IPS-20b (cell line): ENCODE measurements around the gene ZC3H7B.
"Not testable (repeated sequence)": the region's sequence is repeated elsewhere in the genome, so short reads cannot be mapped to it uniquely, and the experiment has no call there.

ENCODE experiments used
- H3K27ac ChIP-seq: one replicate; pipeline ENCODE4 v1.5.1; 2013; ENCODE audit warnings: low read length
- H3K27me3 ChIP-seq: 2 replicates; pipeline ENCODE4 v1.6.1; 2013; ENCODE audit warnings: mild to moderate bottlenecking, low read length, inconsistent platforms; ENCODE audit not compliant: insufficient read depth
- H3K36me3 ChIP-seq: 2 replicates; pipeline ENCODE4 v1.6.1; 2013; ENCODE audit warnings: low read depth, mild to moderate bottlenecking, inconsistent platforms, low read length, moderate library complexity; ENCODE audit not compliant: insufficient read depth
- H3K4me1 ChIP-seq: 2 replicates; pipeline ENCODE4 v1.6.1; 2013; ENCODE audit warnings: mild to moderate bottlenecking, control low read depth, inconsistent platforms, low read length, moderate library complexity; ENCODE audit not compliant: insufficient read depth
- H3K4me3 ChIP-seq: 2 replicates; pipeline ENCODE4 v1.5.1; 2013; ENCODE audit warnings: mild to moderate bottlenecking, low read length, inconsistent platforms
- H3K9ac ChIP-seq: 2 replicates; pipeline ENCODE4 v1.6.1; 2013; ENCODE audit warnings: low read depth, mild to moderate bottlenecking, inconsistent platforms, low read length, moderate library complexity
- H3K9me3 ChIP-seq: 2 replicates; pipeline ENCODE4 v1.6.1; 2013; ENCODE audit warnings: mild to moderate bottlenecking, low read depth, low read length, inconsistent platforms; ENCODE audit not compliant: insufficient read depth

Gene ZC3H7B

DNA sequence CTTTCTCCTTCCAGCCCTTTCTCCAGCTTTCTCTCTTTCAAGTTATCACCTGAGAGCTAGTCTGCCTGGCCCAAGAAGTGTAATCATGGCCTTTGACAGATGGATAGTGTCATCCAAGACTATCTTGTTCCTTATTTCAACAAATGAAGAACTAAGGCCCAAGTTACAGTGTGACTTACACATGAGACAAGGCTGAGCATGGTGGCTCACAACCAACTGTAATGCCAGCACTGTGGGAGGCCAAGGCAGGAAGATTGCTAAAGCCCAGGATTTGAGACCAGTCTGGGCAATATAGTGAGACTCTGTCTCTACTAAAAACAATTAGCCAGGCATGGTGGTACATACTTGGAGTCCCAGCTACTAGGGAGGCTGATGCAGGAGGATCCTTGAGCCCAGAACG, 11.7 kb upstream of the ZC3H7B start:
- peaks cover 4% of the 10 kb centered on the region for H3K36me3 ChIP-seq
- peaks cover 25% of the 10 kb centered on the region for H3K4me1 ChIP-seq
- no peaks in the 10 kb centered on the region for H3K27me3 ChIP-seq
- no peak overlapping the region for H3K27ac ChIP-seq
- no peak overlapping the region for H3K4me3 ChIP-seq
- H3K9me3 ChIP-seq = no peaks in the 10 kb centered on the region
- no peak overlapping the region; the same call in 1 of the 2 replicates for H3K9ac ChIP-seq

DNA sequence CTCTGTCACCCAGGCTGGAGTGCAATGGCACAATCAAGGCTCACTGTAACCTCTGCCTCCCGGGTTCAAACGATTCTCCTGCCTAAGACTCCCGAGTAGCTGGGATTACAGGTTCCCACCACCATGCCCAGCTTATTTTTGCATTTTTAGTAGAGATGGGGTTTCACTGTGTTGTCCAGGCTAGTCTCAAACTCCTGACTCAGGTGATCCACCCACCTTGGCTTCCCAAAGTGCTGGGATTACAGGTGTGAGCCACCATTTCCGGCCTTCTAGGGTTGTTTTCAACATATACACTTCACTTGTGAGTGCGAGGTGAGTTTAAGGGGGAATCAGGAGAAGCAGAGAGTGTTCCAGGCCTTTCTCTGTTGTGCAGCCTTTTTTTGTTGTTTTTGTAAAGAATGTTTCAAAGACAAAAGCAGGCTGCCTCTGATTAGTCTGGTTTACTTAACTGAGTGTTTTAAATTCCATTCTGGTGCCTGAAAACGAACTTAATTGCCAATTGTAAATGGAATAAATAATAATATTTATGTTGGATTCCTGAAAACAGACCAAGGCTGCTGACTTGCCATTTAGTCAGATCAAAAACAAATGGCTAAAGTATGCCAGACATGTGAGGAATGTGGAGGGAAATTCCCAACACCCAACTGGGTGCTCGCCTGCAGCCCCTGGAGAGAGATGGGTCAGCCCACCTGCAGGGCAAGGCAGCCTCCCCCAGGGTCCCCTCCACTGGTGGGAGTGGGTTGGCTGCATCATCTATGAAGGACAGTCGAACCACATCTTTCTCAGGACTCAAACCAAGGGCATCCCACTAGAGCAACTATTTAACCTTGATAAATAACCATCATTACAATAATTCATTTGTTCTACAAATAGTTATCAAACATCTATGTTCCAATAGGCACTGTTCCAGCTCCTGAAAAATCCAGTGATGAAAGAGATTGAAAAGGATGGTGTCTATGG, 10.8 kb upstream of the ZC3H7B start:
- Histone ChIP-seq H3K9me3 (no peaks in the 10 kb centered on the region), H3K36me3 (no peaks in the 10 kb centered on the region), H3K4me3 (no peak overlapping the region), H3K4me1 (peaks cover 23% of the 10 kb centered on the region), H3K27ac (peak overlapping the region; percentile 82), H3K27me3 (no peaks in the 10 kb centered on the region), H3K9ac (peak overlapping the region; percentile 65; the same call in 1 of the 2 replicates)

DNA sequence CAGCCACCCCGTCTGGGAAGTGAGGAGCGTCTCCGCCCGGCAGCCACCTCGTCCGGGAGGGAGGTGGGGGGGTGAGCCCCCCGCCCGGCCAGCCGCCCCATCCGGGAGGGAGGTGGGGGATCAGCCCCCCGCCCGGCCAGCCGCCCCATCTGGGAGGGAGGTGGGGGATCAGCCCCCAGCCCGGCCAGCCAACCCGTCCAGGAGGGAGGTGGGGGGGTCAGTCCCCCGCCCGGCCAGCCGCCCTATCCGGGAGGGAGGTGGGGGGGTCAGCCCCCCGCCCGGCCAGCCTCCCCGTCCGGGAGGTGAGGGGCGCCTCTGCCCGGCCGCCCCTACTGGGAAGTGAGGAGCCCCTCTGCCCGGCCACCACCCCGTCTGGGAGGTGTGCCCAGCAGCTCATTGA, 6.5 kb upstream of the ZC3H7B start:
- H3K27me3 ChIP-seq, H3K9ac ChIP-seq, H3K9me3 ChIP-seq, H3K27ac ChIP-seq, H3K4me3 ChIP-seq, H3K36me3 ChIP-seq, H3K4me1 ChIP-seq: not testable (repeated sequence)

DNA sequence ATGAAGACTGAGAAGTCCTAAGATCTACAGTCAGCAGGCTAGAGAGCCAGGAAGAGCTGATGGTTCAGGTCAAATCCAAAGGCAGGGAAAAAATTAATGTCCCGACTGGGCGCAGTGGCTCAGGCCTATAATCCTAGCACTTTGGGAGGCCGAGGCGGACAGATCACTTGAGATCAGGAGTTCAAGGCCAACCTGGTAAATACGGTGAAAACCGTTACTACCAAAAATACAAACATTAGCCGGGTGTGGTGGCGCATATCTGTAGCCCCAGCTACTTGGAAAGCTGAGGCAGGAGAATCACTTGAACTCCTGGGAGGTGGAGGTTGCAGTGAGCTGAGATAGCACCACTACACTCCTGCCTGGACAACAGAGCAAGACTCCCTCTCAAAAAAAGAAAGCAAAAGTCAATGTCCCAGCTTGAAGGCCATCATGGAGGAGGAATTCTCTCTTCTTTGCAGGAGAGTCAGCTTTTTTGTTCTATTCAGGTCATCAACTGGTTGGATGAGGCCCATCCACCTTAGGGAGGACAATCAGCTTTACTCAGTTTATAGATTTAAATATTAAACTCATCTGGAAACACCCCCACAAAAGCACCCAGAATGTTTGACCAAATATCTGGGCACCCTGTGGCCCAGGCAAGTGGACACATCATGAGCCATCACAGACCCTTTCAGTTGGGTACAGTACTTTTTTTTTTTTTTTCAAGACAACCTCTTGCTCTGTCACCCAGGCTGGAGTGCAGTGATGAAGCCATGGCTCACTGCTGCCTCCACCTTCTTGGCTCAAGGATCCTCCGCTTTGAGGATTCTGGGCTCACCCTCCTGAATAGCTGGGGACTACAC, 4.3 kb upstream of the ZC3H7B start:
- Histone ChIP-seq H3K27ac (no peak overlapping the region), H3K4me1 (peaks cover 4% of the 10 kb centered on the region; the same call in 1 of the 2 replicates), H3K27me3 (no peaks in the 10 kb centered on the region), H3K9ac (no peak overlapping the region), H3K9me3 (no peaks in the 10 kb centered on the region), H3K4me3 (no peak overlapping the region), H3K36me3 (no peaks in the 10 kb centered on the region)

DNA sequence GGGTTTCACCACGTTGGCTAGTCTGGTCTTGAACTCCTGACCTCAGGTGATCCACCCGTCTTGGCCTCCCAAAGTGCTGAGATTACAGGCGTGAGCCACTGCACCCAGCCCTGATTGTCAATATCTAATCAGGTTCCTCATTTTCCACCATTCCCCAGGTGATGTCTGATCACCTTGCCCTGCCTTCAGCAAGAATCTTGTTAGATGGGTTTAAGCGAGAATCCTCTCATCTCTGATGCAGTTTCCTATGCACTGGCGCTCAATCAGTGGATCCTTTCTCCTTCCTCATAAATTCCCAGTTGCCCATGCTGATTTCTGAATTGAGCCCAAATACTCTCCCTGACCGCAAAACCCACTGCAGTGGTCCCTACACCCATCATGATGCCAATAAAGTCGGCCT, 664 bp upstream of the ZC3H7B start:
- H3K27ac ChIP-seq = no peak overlapping the region
- H3K27me3 ChIP-seq = no peaks in the 10 kb centered on the region
- peaks cover 11% of the 10 kb centered on the region for H3K4me1 ChIP-seq
- H3K36me3 ChIP-seq = peaks cover 5% of the 10 kb centered on the region
- peak overlapping the region; percentile 72 for H3K4me3 ChIP-seq
- H3K9me3 ChIP-seq = no peaks in the 10 kb centered on the region
- peak overlapping the region; percentile 90; the same call in 1 of the 2 replicates for H3K9ac ChIP-seq

DNA sequence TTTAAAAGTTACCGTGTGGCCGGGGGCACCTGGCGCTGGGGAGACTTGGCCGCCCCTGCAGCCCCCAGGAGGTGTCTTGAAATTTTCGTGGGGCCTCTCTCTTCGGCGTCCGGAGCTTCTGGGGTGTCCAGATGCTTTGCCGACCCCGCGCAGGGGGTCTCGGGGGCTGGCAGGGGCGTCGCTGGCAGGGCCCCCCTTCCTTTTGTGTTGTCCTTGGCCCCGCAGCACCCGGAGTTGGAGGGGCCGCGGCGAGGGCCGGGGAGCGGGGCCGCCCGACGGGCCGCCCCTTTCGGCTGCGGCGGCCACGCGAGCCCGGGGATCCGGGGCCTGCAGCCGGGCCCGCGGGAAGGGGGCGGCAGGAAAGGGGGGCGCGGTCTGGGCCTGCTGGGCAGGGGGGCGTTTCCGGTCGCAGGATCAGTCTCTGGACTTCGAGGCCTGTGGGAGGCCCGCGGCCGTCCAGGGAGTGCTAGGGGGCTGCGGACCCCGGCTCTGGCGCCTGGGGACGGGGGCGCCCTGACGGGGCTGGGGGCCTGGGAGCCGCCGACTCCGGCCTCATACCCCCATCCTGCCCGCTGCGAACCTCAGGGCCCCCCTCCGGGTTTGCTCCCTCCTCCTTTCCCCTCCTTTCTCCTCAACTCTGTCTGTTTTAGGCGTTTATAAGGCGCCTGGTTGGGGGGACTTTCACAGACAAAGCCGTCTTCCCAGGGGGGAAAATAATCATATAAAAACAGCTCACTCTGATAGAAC, 869 bp downstream of the ZC3H7B start:
- no peaks in the 10 kb centered on the region for H3K9me3 ChIP-seq
- no peaks in the 10 kb centered on the region for H3K27me3 ChIP-seq
- H3K4me3 ChIP-seq = peak overlapping the region; percentile 72
- no peak overlapping the region for H3K27ac ChIP-seq
- H3K9ac ChIP-seq = peak overlapping the region; percentile 90
- peaks cover 5% of the 10 kb centered on the region for H3K36me3 ChIP-seq
- H3K4me1 ChIP-seq = peaks cover 11% of the 10 kb centered on the region

DNA sequence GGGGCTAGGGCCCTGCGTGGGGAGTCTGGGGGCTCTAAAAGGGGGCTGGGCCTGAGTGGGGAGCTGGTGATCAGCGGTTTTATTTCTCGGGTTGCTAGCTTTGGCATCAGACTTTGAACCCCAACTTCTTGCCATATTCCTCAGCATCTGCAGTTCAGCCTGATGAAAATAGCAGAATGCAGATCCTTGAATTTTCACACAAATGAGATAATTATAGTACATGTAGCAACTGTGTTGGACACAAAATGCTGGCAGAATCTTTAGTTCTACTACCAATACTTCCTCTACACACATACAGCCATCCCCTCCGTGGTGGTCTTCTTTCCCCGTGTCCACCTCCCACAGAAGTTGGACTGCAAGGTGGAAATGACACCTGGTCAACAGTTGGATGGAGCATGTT, 1.5 kb downstream of the ZC3H7B start:
- Histone ChIP-seq H3K9ac (peak overlapping the region; percentile 90; the same call in 1 of the 2 replicates), H3K9me3 (no peaks in the 10 kb centered on the region), H3K4me1 (peaks cover 14% of the 10 kb centered on the region), H3K36me3 (peaks cover 9% of the 10 kb centered on the region), H3K27me3 (no peaks in the 10 kb centered on the region), H3K4me3 (peak overlapping the region; percentile 72), H3K27ac (no peak overlapping the region)

DNA sequence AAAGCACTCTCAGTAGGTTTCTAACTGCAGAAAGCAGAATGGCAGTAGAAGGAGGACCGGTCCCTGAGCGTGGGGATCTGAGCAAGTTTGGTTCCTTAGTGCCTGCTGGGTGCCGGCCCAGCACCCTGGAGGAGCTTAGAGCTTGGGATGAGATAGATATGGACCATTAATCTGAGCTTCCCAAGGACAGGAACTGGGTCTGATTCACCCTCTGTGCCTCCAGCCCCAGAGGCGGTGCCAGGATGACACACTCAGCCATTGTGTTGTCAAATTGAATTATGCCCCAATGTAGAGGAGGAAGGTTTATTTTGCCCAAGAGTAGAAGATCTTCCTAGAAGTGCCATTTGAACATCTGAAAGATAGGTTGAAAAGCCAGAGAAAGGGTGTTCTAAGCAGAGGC, 4.3 kb downstream of the ZC3H7B start:
- H3K9ac ChIP-seq = no peak overlapping the region
- no peak overlapping the region for H3K27ac ChIP-seq
- no peaks in the 10 kb centered on the region for H3K27me3 ChIP-seq
- H3K4me3 ChIP-seq = no peak overlapping the region
- H3K9me3 ChIP-seq = no peaks in the 10 kb centered on the region
- peaks cover 10% of the 10 kb centered on the region for H3K36me3 ChIP-seq
- H3K4me1 ChIP-seq = peaks cover 13% of the 10 kb centered on the region

DNA sequence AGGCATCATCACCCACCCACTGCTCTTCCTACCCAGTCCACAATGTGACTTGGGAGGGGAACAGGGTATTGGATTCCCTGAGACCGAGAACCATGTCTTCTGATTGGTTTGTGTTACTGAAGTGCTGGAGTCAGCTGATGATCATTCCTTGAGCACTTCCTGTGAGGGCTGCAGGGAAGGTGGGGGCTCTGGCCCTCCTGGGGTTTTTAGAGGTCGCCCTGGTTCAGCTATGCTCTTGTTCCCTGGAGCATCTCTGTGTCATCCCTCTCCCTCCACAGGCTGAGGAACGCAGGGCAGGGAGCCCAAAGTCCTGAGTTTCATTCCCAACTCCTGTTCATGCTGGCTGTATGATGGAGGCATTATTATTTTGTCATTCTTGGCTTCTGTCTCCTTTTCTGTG, 6.7 kb downstream of the ZC3H7B start:
- no peak overlapping the region for H3K9ac ChIP-seq
- H3K4me1 ChIP-seq = peaks cover 5% of the 10 kb centered on the region
- no peak overlapping the region for H3K27ac ChIP-seq
- no peaks in the 10 kb centered on the region for H3K9me3 ChIP-seq
- H3K27me3 ChIP-seq = no peaks in the 10 kb centered on the region
- H3K36me3 ChIP-seq = peaks cover 10% of the 10 kb centered on the region
- H3K4me3 ChIP-seq = no peak overlapping the region

DNA sequence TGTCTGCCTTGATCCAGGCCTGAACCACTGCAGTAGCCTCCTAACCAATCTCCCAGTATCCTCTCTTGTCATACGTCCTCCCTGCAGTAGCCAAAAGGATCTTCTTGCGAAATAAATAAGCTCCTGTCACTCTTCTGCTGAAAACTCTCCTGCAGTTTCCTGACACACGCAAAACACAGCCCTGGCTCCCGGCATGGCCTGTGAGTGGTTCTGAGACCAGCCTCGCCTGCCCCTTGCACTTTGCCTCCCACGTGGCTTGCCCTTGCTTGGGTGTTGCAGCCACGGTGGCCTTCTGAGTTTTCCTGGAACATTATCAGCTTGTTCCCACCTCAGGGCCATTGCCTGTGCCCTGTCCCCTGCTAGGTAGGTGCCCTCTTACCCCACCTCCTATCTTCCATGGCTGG, 7.2 kb downstream of the ZC3H7B start:
- H3K4me1 ChIP-seq = peaks cover 3% of the 10 kb centered on the region; the same call in 1 of the 2 replicates
- no peak overlapping the region for H3K4me3 ChIP-seq
- no peak overlapping the region for H3K9ac ChIP-seq
- no peaks in the 10 kb centered on the region for H3K9me3 ChIP-seq
- no peak overlapping the region for H3K27ac ChIP-seq
- H3K27me3 ChIP-seq = no peaks in the 10 kb centered on the region
- peaks cover 10% of the 10 kb centered on the region for H3K36me3 ChIP-seq

DNA sequence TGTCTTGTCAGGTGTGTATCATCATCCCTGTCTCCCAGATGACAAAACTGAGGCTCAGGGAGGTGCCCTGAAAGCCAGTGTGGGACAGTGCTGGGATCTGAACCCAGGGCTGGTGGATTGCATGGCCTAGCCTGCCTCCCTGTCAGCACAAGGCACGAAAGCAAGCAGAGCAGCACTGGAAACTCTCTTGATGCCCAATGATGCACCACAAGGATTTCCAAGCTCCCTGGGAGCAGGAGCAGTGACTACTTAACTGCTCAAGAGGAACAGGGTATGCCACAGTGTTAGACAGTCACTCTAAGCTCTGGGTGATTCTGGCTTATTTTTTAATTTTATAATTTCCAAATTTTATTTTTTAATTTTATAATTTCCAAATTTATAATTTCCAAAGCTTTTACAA, 9.0 kb downstream of the ZC3H7B start:
- Histone ChIP-seq H3K9ac (no peak overlapping the region), H3K27ac (no peak overlapping the region), H3K4me3 (no peak overlapping the region), H3K4me1 (peaks cover 3% of the 10 kb centered on the region; the same call in 1 of the 2 replicates), H3K9me3 (no peaks in the 10 kb centered on the region), H3K27me3 (no peaks in the 10 kb centered on the region), H3K36me3 (peaks cover 5% of the 10 kb centered on the region; the same call in 1 of the 2 replicates)
